Vagina (tissue), 2 donors: Measurements from ENCODE around the gene TLK2.

Source experiments
- CTCF ChIP-seq, 3 experiments: fragments of 450-650 bp in 2 of 3; fragments of 200-600 bp in 1 of 3; sonication (generic) in 1 of 3; IDR thresholded peaks; one replicate each; pipeline ENCODE4 v1.5.1; 2017 to 2019; ENCODE audit warnings: antibody characterized with exemption in 3 of 3, mild to moderate bottlenecking in 2 of 3, moderate library complexity in 2 of 3
- POLR2AphosphoS5 ChIP-seq, 2 donors: sonication (generic); formaldehyde crosslinking; IDR thresholded peaks; one replicate each; pipeline ENCODE4 v1.9.0; 2017; ENCODE audit warnings: antibody characterized with exemption in 2 of 2, mild to moderate bottlenecking in 2 of 2, low read depth in 1 of 2; ENCODE audit not compliant: insufficient read depth in 1 of 2

DNA sequence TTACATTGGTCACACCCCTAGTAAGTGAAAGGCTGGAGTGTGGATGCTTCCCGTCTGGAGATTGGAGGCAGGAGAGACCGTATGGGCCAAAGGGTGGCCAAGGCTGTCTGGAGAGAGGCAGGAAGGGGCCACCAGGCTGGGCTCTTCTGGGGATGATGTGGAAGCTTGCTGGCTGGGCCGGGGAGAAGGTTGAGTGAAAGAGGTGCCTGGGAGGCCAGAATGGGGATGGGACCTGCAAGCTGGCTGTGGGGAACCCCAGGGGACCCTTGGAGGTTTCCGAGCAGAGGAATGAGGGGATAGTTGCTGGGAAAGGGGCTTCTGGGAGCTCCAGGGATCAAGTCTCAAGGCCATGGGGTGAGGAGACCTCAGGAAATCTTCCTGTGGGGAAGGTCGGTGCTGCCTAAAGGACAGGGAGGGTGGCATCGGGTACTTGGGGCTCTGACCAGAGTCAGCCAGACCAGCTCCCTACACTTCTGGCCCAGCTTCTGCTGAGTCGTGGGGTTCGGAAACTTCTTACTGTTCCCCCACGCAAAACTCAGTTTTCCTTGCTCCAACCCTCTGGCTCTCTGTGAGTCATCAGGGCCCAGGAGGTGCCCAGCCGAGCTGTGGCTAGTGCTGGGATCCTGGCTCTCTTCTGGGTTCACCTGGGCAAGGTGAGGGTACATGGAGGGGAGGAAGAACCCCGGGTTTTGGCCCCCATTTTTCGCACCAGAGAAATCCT, 151.9 kb downstream of the TLK2 start:
- TF ChIP-seq CTCF (IDR thresholded peaks at IDR 0.05) (no peak), POLR2AphosphoS5 (IDR thresholded peaks at IDR 0.05; ENCODE audit: insufficient read depth in 1 of 2, low read depth in 1 of 2) (no peak)
